SH-SY5Y (cell line): ENCODE results near the gene C2orf78.

Source experiments
- GATA2 ChIP-seq: IDR thresholded peaks from 2 replicates; pipeline ENCODE4 v1.6.1; 2011; ENCODE audit warnings: mild to moderate bottlenecking, low read depth, low read length
- GATA3 ChIP-seq: IDR thresholded peaks from 2 replicates; pipeline ENCODE4 v1.6.1; 2011; ENCODE audit warnings: low read depth, mild to moderate bottlenecking, low read length, moderate library complexity

- no peak for TF ChIP-seq GATA3
- TF ChIP-seq GATA2: no peak
These were observed 39.4 kb downstream of the C2orf78 start for GRCh38 chr2:73823416-73823815.
